ENCODE results near the gene HOXB2. TPM values are rescaled to one million over a fixed set of nuclear protein-coding genes. Genes with fewer than 3 reads are reported as not detected.

The HOXB2 gene
- total and polyA plus RNA-seq, 2 of the 8 experiments (the other 6 are each of a cell fraction or from before 2014, with no cell fraction given): not detected

DNA sequence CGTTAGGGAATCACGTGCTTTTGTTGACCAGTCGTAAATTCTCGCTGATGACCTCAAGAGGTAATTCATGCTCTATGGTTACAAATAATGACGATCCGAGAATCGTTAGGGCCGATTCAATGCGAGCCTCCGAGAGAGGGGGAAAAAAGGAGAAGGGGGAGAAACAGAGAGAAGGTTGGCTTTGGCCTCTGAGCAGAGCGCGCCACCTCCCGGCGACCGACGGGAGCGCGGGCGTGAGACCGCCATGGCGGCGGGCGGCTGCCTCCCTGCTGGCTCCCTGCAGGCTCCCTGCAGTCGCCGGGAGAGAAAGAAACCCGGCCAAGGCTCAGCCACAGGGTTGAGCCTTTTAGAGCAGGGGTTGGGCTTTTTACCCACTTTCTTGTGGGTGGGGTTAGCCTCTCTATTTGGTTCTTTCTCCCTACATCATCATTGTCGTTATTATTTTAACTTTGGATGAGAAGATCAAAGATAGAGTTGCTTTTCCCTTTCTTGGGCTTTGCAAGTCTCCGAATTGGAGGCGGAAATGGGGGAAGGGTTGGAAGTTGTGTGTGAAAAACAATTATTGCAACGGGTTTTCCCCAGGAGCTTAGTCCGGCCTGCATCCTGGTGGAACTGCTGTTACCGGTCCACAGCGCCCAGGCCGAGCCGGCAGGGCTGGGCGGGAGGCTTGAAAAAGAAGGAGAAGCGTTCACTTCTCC is 49.1 kb upstream of the HOXB2 start (continued):
- no peak for TF ChIP-seq SIRT6 (IDR thresholded peaks at IDR 0.05; ENCODE audit: low read length)
- TF ChIP-seq YY1 (IDR thresholded peaks at IDR 0.05; ENCODE audit: low read depth, low read length): peak; percentile 94
- TF ChIP-seq CHD1 (IDR thresholded peaks at IDR 0.05; ENCODE audit: low read depth, low read length): no peak
- TF ChIP-seq KDM5A (IDR thresholded peaks at IDR 0.05; ENCODE audit: low read length): no peak
- TF ChIP-seq CBX8 (IDR thresholded peaks at IDR 0.05; ENCODE audit: borderline replicate concordance, low read depth, low read length): no peak
- 0 out of 4 replicates have a peak, but pooled peaks of 1 of the 2 experiments have one; percentile 31 for TF ChIP-seq SIN3A (conservative IDR thresholded peaks at IDR 0.05 in 1 of 2, IDR thresholded peaks at IDR 0.05 in 1 of 2; ENCODE audit: low read depth in 1 of 2, low read length in 2 of 2)
- no peak for TF ChIP-seq SIX5 (IDR thresholded peaks at IDR 0.05; ENCODE audit: low read depth, low read length)
- TF ChIP-seq, protein P1, sequence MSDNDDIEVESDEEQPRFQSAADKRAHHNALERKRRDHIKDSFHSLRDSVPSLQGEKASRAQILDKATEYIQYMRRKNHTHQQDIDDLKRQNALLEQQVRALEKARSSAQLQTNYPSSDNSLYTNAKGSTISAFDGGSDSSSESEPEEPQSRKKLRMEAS (IDR thresholded peaks at IDR 0.05): no peak
- TF ChIP-seq, protein P2, sequence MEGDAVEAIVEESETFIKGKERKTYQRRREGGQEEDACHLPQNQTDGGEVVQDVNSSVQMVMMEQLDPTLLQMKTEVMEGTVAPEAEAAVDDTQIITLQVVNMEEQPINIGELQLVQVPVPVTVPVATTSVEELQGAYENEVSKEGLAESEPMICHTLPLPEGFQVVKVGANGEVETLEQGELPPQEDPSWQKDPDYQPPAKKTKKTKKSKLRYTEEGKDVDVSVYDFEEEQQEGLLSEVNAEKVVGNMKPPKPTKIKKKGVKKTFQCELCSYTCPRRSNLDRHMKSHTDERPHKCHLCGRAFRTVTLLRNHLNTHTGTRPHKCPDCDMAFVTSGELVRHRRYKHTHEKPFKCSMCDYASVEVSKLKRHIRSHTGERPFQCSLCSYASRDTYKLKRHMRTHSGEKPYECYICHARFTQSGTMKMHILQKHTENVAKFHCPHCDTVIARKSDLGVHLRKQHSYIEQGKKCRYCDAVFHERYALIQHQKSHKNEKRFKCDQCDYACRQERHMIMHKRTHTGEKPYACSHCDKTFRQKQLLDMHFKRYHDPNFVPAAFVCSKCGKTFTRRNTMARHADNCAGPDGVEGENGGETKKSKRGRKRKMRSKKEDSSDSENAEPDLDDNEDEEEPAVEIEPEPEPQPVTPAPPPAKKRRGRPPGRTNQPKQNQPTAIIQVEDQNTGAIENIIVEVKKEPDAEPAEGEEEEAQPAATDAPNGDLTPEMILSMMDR (IDR thresholded peaks at IDR 0.05; ENCODE audit: control extremely low read depth in 1 of 3, insufficient read depth in 1 of 3, low read depth in 1 of 3, low read length in 3 of 3): peak; percentile 86 to 89 (median 89)
- no peak for TF ChIP-seq CREB1 (IDR thresholded peaks at IDR 0.05)
- TF ChIP-seq GABPA (IDR thresholded peaks at IDR 0.05; ENCODE audit: borderline replicate concordance, insufficient read depth, low read length): no peak
